ENCODE data around the gene ITPKC. TPM values are rescaled to one million over a fixed set of nuclear protein-coding genes. Genes with fewer than 3 reads are reported as not detected.

ITPKC gene
- total and polyA plus RNA-seq, 2 of the 13 experiments (the other 11 are each of a cell fraction or from before 2014, with no cell fraction given) = 6.9 to 11.2 TPM

DNA sequence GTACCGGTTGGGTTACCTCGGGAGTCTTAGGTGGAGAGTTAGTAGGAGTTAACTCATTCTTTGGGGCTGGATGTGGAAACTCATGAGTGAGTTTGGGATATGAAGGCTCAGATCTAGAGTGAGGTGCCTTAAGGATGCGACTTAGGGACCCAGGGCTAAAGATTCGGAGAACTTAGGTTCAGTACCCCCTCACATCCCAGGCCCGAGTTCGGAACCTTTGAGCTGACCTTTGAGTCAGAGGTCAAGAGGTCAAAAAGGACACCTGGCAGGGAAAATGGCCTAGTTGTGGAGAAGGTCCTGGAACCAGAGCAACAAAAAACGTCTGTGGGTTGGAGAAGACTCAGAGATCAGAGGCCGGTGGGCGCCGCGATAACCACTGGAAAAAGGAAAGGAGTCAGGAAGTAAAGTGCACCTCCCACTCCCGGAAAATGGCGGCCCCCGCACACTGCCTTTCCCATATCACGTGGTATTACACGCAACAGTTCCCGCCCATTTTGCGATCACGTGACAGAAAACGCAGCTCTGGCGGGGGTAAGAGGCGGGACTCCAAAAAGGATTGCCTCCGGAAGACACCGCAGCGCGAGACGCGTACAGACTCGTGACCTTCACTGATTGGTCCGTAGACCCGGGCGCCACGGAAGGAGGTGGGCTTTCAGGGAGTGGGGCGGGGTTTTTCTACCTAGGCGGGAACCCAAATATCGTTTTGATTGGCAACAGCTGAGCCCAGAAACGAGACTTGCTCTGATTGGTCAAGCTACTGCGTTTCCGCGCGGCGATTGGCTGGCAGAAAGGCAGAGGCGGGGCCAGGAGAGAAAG is 33.4 kb downstream of the ITPKC start, which contains the start of gene ACTMAP (continued):
- TF ChIP-seq TRIM24 (CRISPR knock-in tag; IDR thresholded peaks at IDR 0.05) = no peak
- TF ChIP-seq, protein P1, sequence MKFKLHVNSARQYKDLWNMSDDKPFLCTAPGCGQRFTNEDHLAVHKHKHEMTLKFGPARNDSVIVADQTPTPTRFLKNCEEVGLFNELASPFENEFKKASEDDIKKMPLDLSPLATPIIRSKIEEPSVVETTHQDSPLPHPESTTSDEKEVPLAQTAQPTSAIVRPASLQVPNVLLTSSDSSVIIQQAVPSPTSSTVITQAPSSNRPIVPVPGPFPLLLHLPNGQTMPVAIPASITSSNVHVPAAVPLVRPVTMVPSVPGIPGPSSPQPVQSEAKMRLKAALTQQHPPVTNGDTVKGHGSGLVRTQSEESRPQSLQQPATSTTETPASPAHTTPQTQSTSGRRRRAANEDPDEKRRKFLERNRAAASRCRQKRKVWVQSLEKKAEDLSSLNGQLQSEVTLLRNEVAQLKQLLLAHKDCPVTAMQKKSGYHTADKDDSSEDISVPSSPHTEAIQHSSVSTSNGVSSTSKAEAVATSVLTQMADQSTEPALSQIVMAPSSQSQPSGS (CRISPR knock-in tag; IDR thresholded peaks at IDR 0.05) = peak; percentile 30; the same call in 1 of the 2 replicates
- no peak for TF ChIP-seq ZKSCAN5 (CRISPR knock-in tag; IDR thresholded peaks at IDR 0.05)
- TF ChIP-seq, protein P2, sequence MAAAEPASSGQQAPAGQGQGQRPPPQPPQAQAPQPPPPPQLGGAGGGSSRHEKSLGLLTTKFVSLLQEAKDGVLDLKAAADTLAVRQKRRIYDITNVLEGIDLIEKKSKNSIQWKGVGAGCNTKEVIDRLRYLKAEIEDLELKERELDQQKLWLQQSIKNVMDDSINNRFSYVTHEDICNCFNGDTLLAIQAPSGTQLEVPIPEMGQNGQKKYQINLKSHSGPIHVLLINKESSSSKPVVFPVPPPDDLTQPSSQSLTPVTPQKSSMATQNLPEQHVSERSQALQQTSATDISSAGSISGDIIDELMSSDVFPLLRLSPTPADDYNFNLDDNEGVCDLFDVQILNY (CRISPR knock-in tag; conservative IDR thresholded peaks at IDR 0.05) = peak; percentile 84
- TF ChIP-seq MEIS1 (CRISPR knock-in tag; IDR thresholded peaks at IDR 0.05; ENCODE audit: borderline replicate concordance) = no peak
- no peak for TF ChIP-seq ZNF20 (CRISPR knock-in tag; IDR thresholded peaks at IDR 0.05)
- no peak for TF ChIP-seq ISX (CRISPR knock-in tag; conservative IDR thresholded peaks at IDR 0.05)
- TF ChIP-seq AKAP8 (CRISPR knock-in tag; IDR thresholded peaks at IDR 0.05) = no peak
- TF ChIP-seq NR2F1 (CRISPR knock-in tag; IDR thresholded peaks at IDR 0.05) = peak; percentile 88 to 99
- TF ChIP-seq ZNF44 (CRISPR knock-in tag; IDR thresholded peaks at IDR 0.05) = no peak
- TF ChIP-seq, protein P3, sequence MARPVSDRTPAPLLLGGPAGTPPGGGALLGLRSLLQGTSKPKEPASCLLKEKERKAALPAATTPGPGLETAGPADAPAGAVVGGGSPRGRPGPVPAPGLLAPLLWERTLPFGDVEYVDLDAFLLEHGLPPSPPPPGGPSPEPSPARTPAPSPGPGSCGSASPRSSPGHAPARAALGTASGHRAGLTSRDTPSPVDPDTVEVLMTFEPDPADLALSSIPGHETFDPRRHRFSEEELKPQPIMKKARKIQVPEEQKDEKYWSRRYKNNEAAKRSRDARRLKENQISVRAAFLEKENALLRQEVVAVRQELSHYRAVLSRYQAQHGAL (CRISPR knock-in tag; IDR thresholded peaks at IDR 0.05; ENCODE audit: not compliant biosample characterization) = no peak
- no peak for TF ChIP-seq ZSCAN21 (CRISPR knock-in tag; IDR thresholded peaks at IDR 0.05; ENCODE audit: borderline replicate concordance)
- TF ChIP-seq SMARCC2 (IDR thresholded peaks at IDR 0.05) = no peak
- TF ChIP-seq, protein P4, sequence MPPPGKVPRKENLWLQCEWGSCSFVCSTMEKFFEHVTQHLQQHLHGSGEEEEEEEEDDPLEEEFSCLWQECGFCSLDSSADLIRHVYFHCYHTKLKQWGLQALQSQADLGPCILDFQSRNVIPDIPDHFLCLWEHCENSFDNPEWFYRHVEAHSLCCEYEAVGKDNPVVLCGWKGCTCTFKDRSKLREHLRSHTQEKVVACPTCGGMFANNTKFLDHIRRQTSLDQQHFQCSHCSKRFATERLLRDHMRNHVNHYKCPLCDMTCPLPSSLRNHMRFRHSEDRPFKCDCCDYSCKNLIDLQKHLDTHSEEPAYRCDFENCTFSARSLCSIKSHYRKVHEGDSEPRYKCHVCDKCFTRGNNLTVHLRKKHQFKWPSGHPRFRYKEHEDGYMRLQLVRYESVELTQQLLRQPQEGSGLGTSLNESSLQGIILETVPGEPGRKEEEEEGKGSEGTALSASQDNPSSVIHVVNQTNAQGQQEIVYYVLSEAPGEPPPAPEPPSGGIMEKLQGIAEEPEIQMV (CRISPR knock-in tag; IDR thresholded peaks at IDR 0.05; ENCODE audit: low read depth) = no peak
- TF ChIP-seq ZNF761 (CRISPR knock-in tag; conservative IDR thresholded peaks at IDR 0.05) = 0 out of 2 replicates have a peak, but pooled peaks have one; percentile 54
- no peak for TF ChIP-seq ZNF644 (CRISPR knock-in tag; IDR thresholded peaks at IDR 0.05; ENCODE audit: low read depth)
- no peak for TF ChIP-seq IKZF4 (CRISPR knock-in tag; IDR thresholded peaks at IDR 0.05; ENCODE audit: borderline replicate concordance, low read depth, not compliant biosample characterization)
- no peak for TF ChIP-seq ZNF567 (CRISPR knock-in tag; IDR thresholded peaks at IDR 0.05; ENCODE audit: borderline replicate concordance)
- TF ChIP-seq, protein P5, sequence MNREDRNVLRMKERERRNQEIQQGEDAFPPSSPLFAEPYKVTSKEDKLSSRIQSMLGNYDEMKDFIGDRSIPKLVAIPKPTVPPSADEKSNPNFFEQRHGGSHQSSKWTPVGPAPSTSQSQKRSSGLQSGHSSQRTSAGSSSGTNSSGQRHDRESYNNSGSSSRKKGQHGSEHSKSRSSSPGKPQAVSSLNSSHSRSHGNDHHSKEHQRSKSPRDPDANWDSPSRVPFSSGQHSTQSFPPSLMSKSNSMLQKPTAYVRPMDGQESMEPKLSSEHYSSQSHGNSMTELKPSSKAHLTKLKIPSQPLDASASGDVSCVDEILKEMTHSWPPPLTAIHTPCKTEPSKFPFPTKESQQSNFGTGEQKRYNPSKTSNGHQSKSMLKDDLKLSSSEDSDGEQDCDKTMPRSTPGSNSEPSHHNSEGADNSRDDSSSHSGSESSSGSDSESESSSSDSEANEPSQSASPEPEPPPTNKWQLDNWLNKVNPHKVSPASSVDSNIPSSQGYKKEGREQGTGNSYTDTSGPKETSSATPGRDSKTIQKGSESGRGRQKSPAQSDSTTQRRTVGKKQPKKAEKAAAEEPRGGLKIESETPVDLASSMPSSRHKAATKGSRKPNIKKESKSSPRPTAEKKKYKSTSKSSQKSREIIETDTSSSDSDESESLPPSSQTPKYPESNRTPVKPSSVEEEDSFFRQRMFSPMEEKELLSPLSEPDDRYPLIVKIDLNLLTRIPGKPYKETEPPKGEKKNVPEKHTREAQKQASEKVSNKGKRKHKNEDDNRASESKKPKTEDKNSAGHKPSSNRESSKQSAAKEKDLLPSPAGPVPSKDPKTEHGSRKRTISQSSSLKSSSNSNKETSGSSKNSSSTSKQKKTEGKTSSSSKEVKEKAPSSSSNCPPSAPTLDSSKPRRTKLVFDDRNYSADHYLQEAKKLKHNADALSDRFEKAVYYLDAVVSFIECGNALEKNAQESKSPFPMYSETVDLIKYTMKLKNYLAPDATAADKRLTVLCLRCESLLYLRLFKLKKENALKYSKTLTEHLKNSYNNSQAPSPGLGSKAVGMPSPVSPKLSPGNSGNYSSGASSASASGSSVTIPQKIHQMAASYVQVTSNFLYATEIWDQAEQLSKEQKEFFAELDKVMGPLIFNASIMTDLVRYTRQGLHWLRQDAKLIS (CRISPR knock-in tag; IDR thresholded peaks at IDR 0.05) = no peak
- no peak for TF ChIP-seq ZNF780A (CRISPR knock-in tag; IDR thresholded peaks at IDR 0.05)
- TF ChIP-seq HIVEP1 (CRISPR knock-in tag; IDR thresholded peaks at IDR 0.05) = no peak

All from HepG2 (cell line).